ENCODE results near the gene ALDH5A1. TPM values are rescaled to one million over a fixed set of nuclear protein-coding genes. Genes with fewer than 3 reads are reported as not detected.

Gene ALDH5A1
- total RNA-seq, 1 experiment from 2014 or later, result 5.1 TPM

- DNase-seq (ENCODE audit: low spot score), result peak; percentile 9
Measured at GRCh38 chr6:24522228-24523176, 27.7 kb downstream of the ALDH5A1 start.

- DNase-seq (ENCODE audit: low spot score), result no peak
Measured at GRCh38 chr6:24524329-24524728, 29.6 kb downstream of the ALDH5A1 start.

GRCh38 chr6:24524805-24525204, 30.0 kb downstream of the ALDH5A1 start:
- DNase-seq (ENCODE audit: low spot score), result peak; percentile 38

GRCh38 chr6:24529985-24530384, 35.2 kb downstream of the ALDH5A1 start:
- no peak for DNase-seq (ENCODE audit: low spot score)

GRCh38 chr6:24534329-24534728, 39.6 kb downstream of the ALDH5A1 start:
- DNase-seq (ENCODE audit: low spot score), result no peak

- no peak for DNase-seq (ENCODE audit: low spot score)
Measured at GRCh38 chr6:24535210-24535609, 40.4 kb downstream of the ALDH5A1 start.

GRCh38 chr6:24536466-24536865, 41.7 kb downstream of the ALDH5A1 start:
- DNase-seq (ENCODE audit: low spot score), result no peak

- DNase-seq (ENCODE audit: low spot score), result no peak
Measured at GRCh38 chr6:24537082-24537699, 42.4 kb downstream of the ALDH5A1 start.

- DNase-seq (ENCODE audit: low spot score), result no peak
Measured at GRCh38 chr6:24537771-24538385, 43.1 kb downstream of the ALDH5A1 start.

GRCh38 chr6:24539416-24539815, 44.6 kb downstream of the ALDH5A1 start:
- DNase-seq (ENCODE audit: low spot score), result no peak

- no peak for DNase-seq (ENCODE audit: low spot score)
Measured at GRCh38 chr6:24540197-24540596, 45.4 kb downstream of the ALDH5A1 start.

- DNase-seq (ENCODE audit: low spot score), result no peak
Measured at GRCh38 chr6:24543683-24544082, 48.9 kb downstream of the ALDH5A1 start.

GRCh38 chr6:24545183-24545582, 50.4 kb downstream of the ALDH5A1 start:
- DNase-seq (ENCODE audit: low spot score), result no peak

- DNase-seq (ENCODE audit: low spot score), result no peak
Measured at GRCh38 chr6:24545691-24546090, 50.9 kb downstream of the ALDH5A1 start.

- no peak for DNase-seq (ENCODE audit: low spot score)
Measured at GRCh38 chr6:24546439-24546838, 51.7 kb downstream of the ALDH5A1 start.

GRCh38 chr6:24547243-24547642, 52.5 kb downstream of the ALDH5A1 start:
- DNase-seq (ENCODE audit: low spot score), result no peak

- no peak for DNase-seq (ENCODE audit: low spot score)
Measured at GRCh38 chr6:24549158-24549557, 54.4 kb downstream of the ALDH5A1 start.

- no peak for DNase-seq (ENCODE audit: low spot score)
Measured at GRCh38 chr6:24549674-24550353, 55.0 kb downstream of the ALDH5A1 start.

GRCh38 chr6:24551139-24551538, 56.4 kb downstream of the ALDH5A1 start:
- DNase-seq (ENCODE audit: low spot score), result no peak

GRCh38 chr6:24554474-24554873, 59.7 kb downstream of the ALDH5A1 start:
- peak; percentile 8 for DNase-seq (ENCODE audit: low spot score)

- no peak for DNase-seq (ENCODE audit: low spot score)
Measured at GRCh38 chr6:24558516-24558915, 63.7 kb downstream of the ALDH5A1 start.

- no peak for DNase-seq (ENCODE audit: low spot score)
Measured at GRCh38 chr6:24564081-24564480, 69.3 kb downstream of the ALDH5A1 start.
